ENCODE data around the gene DCUN1D5. TPM values are rescaled to one million over a fixed set of nuclear protein-coding genes. Genes with fewer than 3 reads are reported as not detected.

The DCUN1D5 gene
- total and polyA plus RNA-seq, 2 of the 13 experiments (the other 11 are each of a cell fraction or from before 2014, with no cell fraction given), result 32.9 to 46.7 TPM

- TF ChIP-seq, protein P1, sequence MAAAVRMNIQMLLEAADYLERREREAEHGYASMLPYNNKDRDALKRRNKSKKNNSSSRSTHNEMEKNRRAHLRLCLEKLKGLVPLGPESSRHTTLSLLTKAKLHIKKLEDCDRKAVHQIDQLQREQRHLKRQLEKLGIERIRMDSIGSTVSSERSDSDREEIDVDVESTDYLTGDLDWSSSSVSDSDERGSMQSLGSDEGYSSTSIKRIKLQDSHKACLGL (CRISPR knock-in tag; IDR thresholded peaks at IDR 0.05), result no peak
- TF ChIP-seq ZNF879 (CRISPR knock-in tag; IDR thresholded peaks at IDR 0.05), result no peak
- no peak for TF ChIP-seq ZBTB1 (CRISPR knock-in tag; IDR thresholded peaks at IDR 0.05; ENCODE audit: borderline replicate concordance)
- no peak for TF ChIP-seq CERS6 (CRISPR knock-in tag; IDR thresholded peaks at IDR 0.05)
- TF ChIP-seq MZF1 (CRISPR knock-in tag; IDR thresholded peaks at IDR 0.05; ENCODE audit: borderline replicate concordance), result no peak
- TF ChIP-seq ZNF569 (CRISPR knock-in tag; IDR thresholded peaks at IDR 0.05; ENCODE audit: borderline replicate concordance), result no peak
- no peak for TF ChIP-seq FIP1L1 (IDR thresholded peaks at IDR 0.05; ENCODE audit: borderline replicate concordance, insufficient read depth, low read depth, low read length)
- no peak for TF ChIP-seq ARNT2 (CRISPR knock-in tag; IDR thresholded peaks at IDR 0.05; ENCODE audit: low read depth)
- TF ChIP-seq HMG20A (CRISPR knock-in tag; IDR thresholded peaks at IDR 0.05; ENCODE audit: borderline replicate concordance), result 0 out of 2 replicates have a peak, but pooled peaks have one; percentile 16
- no peak for TF ChIP-seq SRY (CRISPR knock-in tag; IDR thresholded peaks at IDR 0.05)
- TF ChIP-seq ZNF281 (CRISPR knock-in tag; IDR thresholded peaks at IDR 0.05; ENCODE audit: borderline replicate concordance), result no peak
- TF ChIP-seq NR1H2 (CRISPR knock-in tag; IDR thresholded peaks at IDR 0.05; ENCODE audit: borderline replicate concordance, low read depth), result no peak
- TF ChIP-seq MNT (IDR thresholded peaks at IDR 0.05), result peak; percentile 17; the same call in 1 of the 2 replicates
- TF ChIP-seq TIGD3 (CRISPR knock-in tag; IDR thresholded peaks at IDR 0.05; ENCODE audit: borderline replicate concordance), result no peak
- peak; percentile 72 for TF ChIP-seq CTCF (CRISPR knock-in tag; IDR thresholded peaks at IDR 0.05)
- no peak for TF ChIP-seq TP53 (CRISPR knock-in tag; conservative IDR thresholded peaks at IDR 0.05)
- TF ChIP-seq, protein P2, sequence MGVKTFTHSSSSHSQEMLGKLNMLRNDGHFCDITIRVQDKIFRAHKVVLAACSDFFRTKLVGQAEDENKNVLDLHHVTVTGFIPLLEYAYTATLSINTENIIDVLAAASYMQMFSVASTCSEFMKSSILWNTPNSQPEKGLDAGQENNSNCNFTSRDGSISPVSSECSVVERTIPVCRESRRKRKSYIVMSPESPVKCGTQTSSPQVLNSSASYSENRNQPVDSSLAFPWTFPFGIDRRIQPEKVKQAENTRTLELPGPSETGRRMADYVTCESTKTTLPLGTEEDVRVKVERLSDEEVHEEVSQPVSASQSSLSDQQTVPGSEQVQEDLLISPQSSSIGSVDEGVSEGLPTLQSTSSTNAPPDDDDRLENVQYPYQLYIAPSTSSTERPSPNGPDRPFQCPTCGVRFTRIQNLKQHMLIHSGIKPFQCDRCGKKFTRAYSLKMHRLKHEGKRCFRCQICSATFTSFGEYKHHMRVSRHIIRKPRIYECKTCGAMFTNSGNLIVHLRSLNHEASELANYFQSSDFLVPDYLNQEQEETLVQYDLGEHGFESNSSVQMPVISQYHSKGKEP (CRISPR knock-in tag; IDR thresholded peaks at IDR 0.05), result no peak
Measured at GRCh38 chr11:103108933-103109817, 17.2 kb upstream of the DCUN1D5 start, which contains the start of gene DYNC2H1 (continued).
